Astrocyte (in vitro differentiated cells and primary cell): Measurements from ENCODE around the gene SEMA3G. TPM values are rescaled to one million over a fixed set of nuclear protein-coding genes. Genes with fewer than 3 reads are reported as not detected.

Experiments used
- DNase-seq: peaks from one replicate; pipeline ENCODE4 v3.0.0-alpha.2; 2010; ENCODE audit warnings: low read depth
- FAIRE-seq: peaks from 2 replicates; lab custom pipeline; 2011; peaks lifted over from hg19 to GRCh38; lab: Jason Lieb, UNC
- H2AFZ ChIP-seq: 2 replicates; pipeline ENCODE4 v1.6.0; 2012; ENCODE audit warnings: low read depth, low read length, inconsistent platforms
- H3K27ac ChIP-seq: 2 replicates; pipeline ENCODE4 v1.5.1; 2011; ENCODE audit warnings: low read depth, low read length, inconsistent platforms
- H3K27me3 ChIP-seq: 2 replicates; pipeline ENCODE4 v1.6.0; 2011; ENCODE audit warnings: low read length, inconsistent platforms; ENCODE audit not compliant: insufficient read depth
- H3K36me3 ChIP-seq: 2 replicates; pipeline ENCODE4 v1.5.1; 2011; ENCODE audit warnings: low read length, inconsistent platforms; ENCODE audit not compliant: insufficient read depth
- H3K4me1 ChIP-seq: 2 replicates; pipeline ENCODE4 v1.5.1; 2011; ENCODE audit warnings: low read length, inconsistent platforms; ENCODE audit not compliant: insufficient read depth
- H3K4me2 ChIP-seq: 2 replicates; pipeline ENCODE4 v1.6.0; 2012; ENCODE audit warnings: low read length, inconsistent platforms
- H3K4me3 ChIP-seq: 2 replicates; pipeline ENCODE4 v1.5.1; 2011; ENCODE audit warnings: low read depth, mild to moderate bottlenecking, low read length, inconsistent platforms; ENCODE audit not compliant: insufficient read depth
- H3K79me2 ChIP-seq: 2 replicates; pipeline ENCODE4 v1.6.0; 2012; ENCODE audit warnings: mild to moderate bottlenecking, low read length, inconsistent platforms; ENCODE audit not compliant: insufficient read depth
- H3K9ac ChIP-seq: 2 replicates; pipeline ENCODE4 v1.6.0; 2012; ENCODE audit warnings: mild to moderate bottlenecking, low read length, inconsistent platforms
- H3K9me3 ChIP-seq: 2 replicates; pipeline ENCODE4 v1.5.1; 2012; ENCODE audit warnings: low read depth, mild to moderate bottlenecking, low read length, inconsistent platforms; ENCODE audit not compliant: insufficient read depth
- H4K20me1 ChIP-seq: 2 replicates; pipeline ENCODE4 v1.6.0; 2012; ENCODE audit warnings: low read length, inconsistent platforms; ENCODE audit not compliant: insufficient read depth
- H3K27ac Mint-ChIP-seq: one replicate; pipeline ENCODE4 v1.8.0; 2021; ENCODE audit warnings: mild to moderate bottlenecking, mixed read lengths; ENCODE audit not compliant: unreplicated experiment
- H3K27me3 Mint-ChIP-seq: one replicate; pipeline ENCODE4 v1.8.0; 2021; ENCODE audit warnings: low read depth, mixed read lengths; ENCODE audit not compliant: unreplicated experiment
- H3K36me3 Mint-ChIP-seq: one replicate; pipeline ENCODE4 v1.8.0; 2021; ENCODE audit warnings: low read depth, mixed read lengths; ENCODE audit not compliant: unreplicated experiment
- H3K4me1 Mint-ChIP-seq: one replicate; pipeline ENCODE4 v1.8.0; 2021; ENCODE audit warnings: low read depth, mixed read lengths; ENCODE audit not compliant: unreplicated experiment
- H3K4me3 Mint-ChIP-seq: one replicate; pipeline ENCODE4 v1.8.0; 2021; ENCODE audit warnings: mild to moderate bottlenecking, moderate library complexity, mixed read lengths; ENCODE audit not compliant: unreplicated experiment
- H3K9me3 Mint-ChIP-seq: one replicate; pipeline ENCODE4 v1.8.0; 2021; ENCODE audit warnings: mild to moderate bottlenecking, mixed read lengths; ENCODE audit not compliant: unreplicated experiment
- CTCF ChIP-seq: IDR thresholded peaks from 2 replicates; pipeline ENCODE4 v1.5.1; 2011; ENCODE audit warnings: low read depth, mild to moderate bottlenecking, inconsistent platforms, low read length, moderate library complexity; ENCODE audit not compliant: insufficient read depth
- EZH2 ChIP-seq: IDR thresholded peaks from 2 replicates; pipeline ENCODE4 v1.6.1; 2012; ENCODE audit warnings: mild to moderate bottlenecking, low read length, inconsistent platforms; ENCODE audit not compliant: insufficient read depth
- total RNA-seq: library from RNA; stranded (reverse); gene quantifications from 2 replicates; pipeline ENCODE4 v1.2.1, GENCODE V29; 2021

Gene SEMA3G
- total RNA-seq, 1 donor from 2014 or later, result 0.09 TPM

DNA sequence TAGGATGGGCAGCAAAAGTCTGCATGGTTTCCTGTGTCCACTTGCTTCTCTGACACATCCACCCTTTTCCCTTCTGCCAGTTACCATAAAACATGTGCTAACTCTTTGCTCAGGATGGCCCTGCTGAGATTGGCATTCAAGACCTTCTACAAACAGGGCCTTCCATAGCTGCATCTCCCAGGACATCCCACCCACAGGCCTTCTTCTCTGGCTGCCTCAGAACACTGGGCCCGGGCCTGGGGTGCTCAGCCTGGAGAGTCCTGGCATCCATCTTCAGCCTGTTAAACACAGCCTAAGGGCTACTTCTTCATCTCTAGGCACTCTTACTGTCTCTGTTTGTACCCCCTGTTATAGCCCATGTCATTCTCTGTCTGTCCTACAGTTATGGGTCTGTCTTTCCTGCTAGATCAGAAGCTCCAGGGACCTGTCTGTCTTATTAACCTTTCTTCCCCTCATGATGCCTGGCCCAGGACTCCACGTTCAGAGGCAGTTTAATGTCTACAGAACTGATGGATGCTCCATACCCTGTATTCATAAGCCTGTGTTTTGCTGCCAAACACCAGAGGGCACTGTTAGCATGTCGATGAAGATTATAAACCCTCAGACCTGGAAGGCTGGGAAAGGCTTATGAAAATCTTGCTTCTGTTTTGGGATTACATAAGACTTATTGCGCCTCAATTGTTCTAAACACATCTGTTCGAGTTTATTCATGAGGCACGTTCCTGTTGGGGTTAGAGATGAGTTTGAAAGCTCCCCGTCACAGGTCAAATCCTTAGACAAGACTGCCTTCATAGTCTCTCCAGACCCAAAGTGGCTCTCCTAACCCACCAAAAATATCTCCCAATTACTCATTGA is 16.5 kb downstream of the SEMA3G start:
- H3K4me3 ChIP-seq, result no peak overlapping the region
- Mint-ChIP-seq H3K27me3 (peaks cover 8% of the 10 kb centered on the region), H3K27ac (no peak overlapping the region), H3K36me3 (no peaks in the 10 kb centered on the region), H3K4me3 (no peak overlapping the region), H3K4me1 (peaks cover 4% of the 10 kb centered on the region), H3K9me3 (no peaks in the 10 kb centered on the region)
- FAIRE-seq (peak; percentile 98), DNase-seq (peak; percentile 51)
- no peaks in the 10 kb centered on the region for H3K27me3 ChIP-seq
- peaks cover 5% of the 10 kb centered on the region for H3K4me1 ChIP-seq
- H4K20me1 ChIP-seq, result no peaks in the 10 kb centered on the region
- no peaks in the 10 kb centered on the region for H3K79me2 ChIP-seq
- no peak overlapping the region for H2AFZ ChIP-seq
- no peak overlapping the region for H3K27ac ChIP-seq
- no peaks in the 10 kb centered on the region for H3K9me3 ChIP-seq
- H3K36me3 ChIP-seq, result no peaks in the 10 kb centered on the region
- H3K4me2 ChIP-seq, result no peak overlapping the region
- TF ChIP-seq EZH2 (no peak), CTCF (peak; percentile 93)
- H3K9ac ChIP-seq, result no peak overlapping the region

- TF ChIP-seq CTCF (no peak), EZH2 (no peak)
- Histone ChIP-seq H2AFZ (no peak overlapping the region), H3K27me3 (no peaks in the 10 kb centered on the region), H3K9ac (no peak overlapping the region), H3K4me1 (no peaks in the 10 kb centered on the region), H4K20me1 (no peaks in the 10 kb centered on the region), H3K79me2 (no peaks in the 10 kb centered on the region), H3K27ac (no peak overlapping the region), H3K4me3 (no peak overlapping the region), H3K4me2 (no peak overlapping the region), H3K9me3 (no peaks in the 10 kb centered on the region), H3K36me3 (no peaks in the 10 kb centered on the region)
- Mint-ChIP-seq H3K27ac (no peak overlapping the region), H3K4me3 (no peak overlapping the region), H3K27me3 (peaks cover 13% of the 10 kb centered on the region), H3K36me3 (peaks cover 4% of the 10 kb centered on the region), H3K4me1 (no peaks in the 10 kb centered on the region), H3K9me3 (no peaks in the 10 kb centered on the region)
- no peak for DNase-seq
- no peak for FAIRE-seq
Measured at GRCh38 chr3:52423173-52423572, 21.7 kb downstream of the SEMA3G start.

DNA sequence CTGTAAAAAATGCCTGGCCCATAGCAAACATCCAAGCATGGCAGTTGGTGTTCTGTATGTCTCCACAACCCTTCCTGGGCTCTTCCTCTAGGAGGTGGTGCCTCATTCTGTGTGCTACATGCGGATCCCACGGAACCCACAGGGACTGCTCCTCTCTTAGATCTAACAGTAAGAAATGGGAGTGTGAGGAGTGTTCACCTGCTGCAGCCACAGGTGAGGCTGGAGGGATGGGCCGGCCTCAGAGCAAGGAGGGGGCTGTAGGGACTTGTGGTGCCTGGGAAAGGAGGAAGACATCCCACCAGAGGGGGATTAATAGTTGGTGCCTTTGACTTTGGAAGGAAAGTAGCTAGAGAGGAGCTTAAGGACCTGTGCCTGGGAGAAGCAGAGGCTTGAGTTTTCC is 22.2 kb downstream of the SEMA3G start:
- Mint-ChIP-seq H3K27ac (no peak overlapping the region), H3K4me3 (no peak overlapping the region)
- FAIRE-seq, result no peak

More for the DNA sequence above, 22.2 kb downstream of the SEMA3G start:
- Mint-ChIP-seq H3K4me1 (no peaks in the 10 kb centered on the region), H3K27me3 (peaks cover 13% of the 10 kb centered on the region), H3K9me3 (no peaks in the 10 kb centered on the region), H3K36me3 (peaks cover 4% of the 10 kb centered on the region)
- Histone ChIP-seq H3K4me1 (no peaks in the 10 kb centered on the region), H3K9ac (no peak overlapping the region), H3K9me3 (no peaks in the 10 kb centered on the region), H3K27me3 (no peaks in the 10 kb centered on the region), H4K20me1 (no peaks in the 10 kb centered on the region), H3K4me2 (no peak overlapping the region), H2AFZ (no peak overlapping the region), H3K36me3 (no peaks in the 10 kb centered on the region), H3K79me2 (no peaks in the 10 kb centered on the region), H3K27ac (no peak overlapping the region), H3K4me3 (no peak overlapping the region)
- TF ChIP-seq CTCF (no peak), EZH2 (no peak)
- no peak for DNase-seq
